Pancreas (tissue), 10 donors: ENCODE measurements around the gene PLA2G3. TPM values are rescaled to one million over a fixed set of nuclear protein-coding genes. Genes with fewer than 3 reads are reported as not detected.
A peak's percentile ranks its signal among the peaks of the same experiment; 100 is the strongest.
"Not testable (repeated sequence)": the region's sequence is repeated elsewhere in the genome, so short reads cannot be mapped to it uniquely, and the experiment has no call there.

Experiments used
- ATAC-seq, 4 donors: fragments of 200-7000 bp; cut with Tn5 transposase; one replicate each; pipeline versions ENCODE4 v1.8.0 to v1.9.1; 2020; ENCODE audit warnings: mild to moderate bottlenecking in 4 of 4, moderate library complexity in 4 of 4
- DNase-seq, 6 donors: peaks; one replicate each; pipeline ENCODE4 v3.0.0-alpha.2; 2020
- FAIRE-seq: peaks from 2 replicates; lab custom pipeline; 2012; peaks lifted over from hg19 to GRCh38; lab: Jason Lieb, UNC
- H3K27ac ChIP-seq, 4 donors: fragments of 200-600 bp; sonication (generic); 1 replicate in 3 of 4; 2 replicates in 1 of 4; pipeline versions ENCODE4 v1.5.0 to v1.8.0; 2020
- H3K27me3 ChIP-seq, 4 donors: fragments of 200-600 bp; one replicate each; pipeline ENCODE4 v1.8.0; 2021
- H3K36me3 ChIP-seq, 3 donors: fragments of 200-600 bp; sonication (generic) in 1 of 3; one replicate each; pipeline versions ENCODE4 v1.5.0 to v1.8.0; 2020 to 2021
- H3K4me1 ChIP-seq, 3 donors: fragments of 200-600 bp; one replicate each; pipeline ENCODE4 v1.8.0; 2021
- H3K4me3 ChIP-seq, 4 donors: fragments of 200-600 bp; sonication (generic) in 2 of 4; one replicate each; pipeline versions ENCODE4 v1.5.0 to v1.8.0; 2020 to 2021
- H3K9me3 ChIP-seq, 4 donors: fragments of 200-600 bp; one replicate each; pipeline ENCODE4 v1.8.0; 2021
- WGBS, 2 donors: extraction: QIAGEN DNeasy Blood & Tissue Kit; methylation state at CpG; one replicate each; pipeline ENCODE4 v1.1.7; 2013; 5-methylcytosine and 5-hydroxymethylcytosine counted together
- intact Hi-C, 3 donors: fragments of 100-400 bp; cut with DNase I; formaldehyde crosslinking; loops; one replicate each; pipeline versions ENCODE4 v1.11.1 to v1.14.2; 2022
- polyA plus RNA-seq, 2 donors: library from polyadenylated mRNA; stranded (reverse); fragments of 200-250 nt; gene quantifications; one replicate each; pipeline ENCODE4 v1.2.3, GENCODE V29; 2013
- total RNA-seq, 6 donors: library from RNA; stranded (reverse); fragmentation: NEBNext Ultra II Directional in 4 of 6; extraction: Animal tissue kit (Norgen Biotek cat#: 25700) in 4 of 6; gene quantifications; one replicate each; pipeline versions ENCODE4 v1.2.1 to v1.2.4, GENCODE V29; 2021 to 2023
- TF ChIP-seq, protein P1 (sequence below), 4 donors: fragments of 200-600 bp; sonication (generic) in 3 of 4; IDR thresholded peaks; one replicate each; pipeline versions ENCODE4 v1.5.0 to v1.8.0; 2021; ENCODE audit warnings: antibody characterized with exemption in 4 of 4
- donor health status: healthy with polysubstance abuse.
- donor health status: DM: no; HTN: no; CAD: no; lungs with moderate emphysema.
- donor health status: DM: no; HTN: no; CAD: no.
- donor health status: control.
- donor health status: control.
- donor health status: Bipolar disorder and iron deficiency.
- donor health status: DM: yes; HTN: yes; CAD: no.
- donor health status: DM: no; HTN: no; CAD: no.
- donor health status: DM: no; HTN: no; CAD: no.
- donor health status: DM: yes; HTN: yes; CAD: no.

PLA2G3 gene
- total and polyA plus RNA-seq, 8 donors: 0.02 TPM; not detected in 7

DNA sequence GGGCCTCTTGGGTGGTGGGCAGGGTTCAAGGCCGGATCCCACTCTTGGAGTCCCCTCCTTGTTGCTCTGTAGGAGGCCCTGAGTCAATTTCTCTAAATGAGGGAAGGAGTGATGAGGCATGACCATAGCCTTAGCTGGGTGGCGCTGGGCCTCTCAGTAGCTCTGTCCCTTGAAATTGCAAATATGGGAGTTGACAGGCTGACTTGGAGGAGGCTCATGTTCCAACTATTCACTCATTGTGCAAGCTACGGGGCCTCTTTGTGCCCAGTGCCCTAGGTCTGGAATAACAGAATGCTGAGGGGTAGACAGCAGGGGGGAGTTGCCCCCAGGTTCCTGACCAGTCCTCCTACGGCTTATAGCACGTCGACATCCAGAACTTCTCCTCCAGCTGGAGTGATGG lies 40.9 kb downstream of the PLA2G3 start:
- no peak for FAIRE-seq
- intact Hi-C loops: no loop called here

DNA sequence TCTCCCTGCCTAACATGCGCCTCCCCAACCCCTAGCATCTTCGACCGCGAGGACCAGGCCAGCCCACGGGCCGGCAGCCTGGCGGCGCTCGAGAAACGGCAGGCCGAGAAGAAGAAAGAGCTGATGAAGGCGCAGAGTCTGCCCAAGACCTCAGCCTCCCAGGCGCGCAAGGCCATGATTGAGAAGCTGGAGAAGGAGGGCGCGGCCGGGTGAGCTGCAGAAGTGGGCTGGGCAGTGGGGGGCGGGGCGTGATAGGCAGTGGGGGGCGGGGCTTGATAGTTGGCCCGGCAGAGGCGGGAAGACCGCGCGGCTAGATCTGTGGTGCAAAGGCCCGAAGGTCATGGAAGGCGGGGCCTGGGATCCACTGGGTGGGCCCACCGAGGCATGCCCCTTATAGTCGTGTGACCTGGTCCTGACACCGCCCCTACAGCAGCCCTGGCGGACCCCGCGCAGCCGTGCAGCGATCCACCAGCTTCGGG lies 41.6 kb downstream of the PLA2G3 start:
- H3K4me1 ChIP-seq: no peaks in the 10 kb centered on the region
- peak in 1 of 4 donors; percentile 7 for ATAC-seq
- FAIRE-seq: no peak
- H3K4me3 ChIP-seq: no peak overlapping the region
- H3K36me3 ChIP-seq: peaks cover 0 to 62% (median 17%) of the 10 kb centered on the region in 3 donors
- 85 to 90% methylated on average over 26 to 36 of the region's 36 CpGs for WGBS, 2 donors
- H3K27me3 ChIP-seq: no peaks in the 10 kb centered on the region
- no peak overlapping the region for H3K27ac ChIP-seq
- DNase-seq: peak in 3 of 6 donors; percentile 17 to 75 (median 41)
- no peaks in the 10 kb centered on the region for H3K9me3 ChIP-seq
- intact Hi-C loops: no loop called here
- TF ChIP-seq, protein P1, sequence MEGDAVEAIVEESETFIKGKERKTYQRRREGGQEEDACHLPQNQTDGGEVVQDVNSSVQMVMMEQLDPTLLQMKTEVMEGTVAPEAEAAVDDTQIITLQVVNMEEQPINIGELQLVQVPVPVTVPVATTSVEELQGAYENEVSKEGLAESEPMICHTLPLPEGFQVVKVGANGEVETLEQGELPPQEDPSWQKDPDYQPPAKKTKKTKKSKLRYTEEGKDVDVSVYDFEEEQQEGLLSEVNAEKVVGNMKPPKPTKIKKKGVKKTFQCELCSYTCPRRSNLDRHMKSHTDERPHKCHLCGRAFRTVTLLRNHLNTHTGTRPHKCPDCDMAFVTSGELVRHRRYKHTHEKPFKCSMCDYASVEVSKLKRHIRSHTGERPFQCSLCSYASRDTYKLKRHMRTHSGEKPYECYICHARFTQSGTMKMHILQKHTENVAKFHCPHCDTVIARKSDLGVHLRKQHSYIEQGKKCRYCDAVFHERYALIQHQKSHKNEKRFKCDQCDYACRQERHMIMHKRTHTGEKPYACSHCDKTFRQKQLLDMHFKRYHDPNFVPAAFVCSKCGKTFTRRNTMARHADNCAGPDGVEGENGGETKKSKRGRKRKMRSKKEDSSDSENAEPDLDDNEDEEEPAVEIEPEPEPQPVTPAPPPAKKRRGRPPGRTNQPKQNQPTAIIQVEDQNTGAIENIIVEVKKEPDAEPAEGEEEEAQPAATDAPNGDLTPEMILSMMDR (IDR thresholded peaks at IDR 0.05): no peak

More for the DNA sequence above, 40.9 kb downstream of the PLA2G3 start:
- Histone ChIP-seq H3K36me3 (peaks cover 0 to 60% (median 17%) of the 10 kb centered on the region in 3 donors), H3K27me3 (no peaks in the 10 kb centered on the region), H3K27ac (no peak overlapping the region), H3K4me3 (no peak overlapping the region), H3K9me3 (no peaks in the 10 kb centered on the region), H3K4me1 (no peaks in the 10 kb centered on the region)
- TF ChIP-seq, protein P1 (IDR thresholded peaks at IDR 0.05): no peak
- ATAC-seq (no peak), DNase-seq (no peak)
- 93 to 98% methylated on average over 6 of the region's 6 CpGs for WGBS, 2 donors

DNA sequence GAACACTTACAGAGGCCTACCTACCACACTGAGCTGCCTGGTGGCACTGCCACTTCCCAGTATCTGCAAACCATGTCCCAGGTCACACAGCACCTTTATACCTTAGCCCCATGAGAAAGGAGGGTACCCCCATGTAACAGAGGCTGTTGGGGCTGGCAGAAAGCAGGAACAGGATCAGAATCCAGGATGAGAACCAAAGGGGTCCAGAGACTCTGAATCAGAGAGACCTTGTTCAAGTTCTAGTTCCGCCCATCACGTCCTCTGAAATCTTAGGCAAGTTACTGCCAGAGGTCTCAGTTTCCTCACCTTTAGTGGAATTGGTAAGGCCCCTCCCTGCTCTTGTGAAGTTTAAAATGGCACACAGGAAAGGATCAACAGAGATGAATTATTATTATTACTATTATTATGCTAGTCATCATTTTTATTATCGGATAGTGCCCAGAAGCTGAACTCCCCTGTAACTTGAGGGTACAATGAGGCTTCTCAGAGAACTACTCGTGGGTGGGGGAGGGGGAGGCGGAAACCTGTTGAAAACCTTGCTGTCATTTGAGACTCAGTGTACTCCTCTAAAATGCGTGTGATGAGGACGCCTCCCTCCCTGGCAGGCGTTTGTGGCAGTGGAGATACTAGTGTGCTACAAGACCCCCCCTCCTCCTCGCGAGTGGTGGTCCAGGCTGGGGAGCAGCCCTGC lies 42.2 kb downstream of the PLA2G3 start:
- no peak overlapping the region for H3K27ac ChIP-seq
- no peaks in the 10 kb centered on the region for H3K9me3 ChIP-seq
- intact Hi-C loops: no loop called here
- no peak for FAIRE-seq
- TF ChIP-seq, protein P1 (IDR thresholded peaks at IDR 0.05): no peak
- H3K27me3 ChIP-seq: no peaks in the 10 kb centered on the region
- no peak for ATAC-seq
- no peak overlapping the region for H3K4me3 ChIP-seq
- peaks cover 0 to 62% (median 17%) of the 10 kb centered on the region in 3 donors for H3K36me3 ChIP-seq
- H3K4me1 ChIP-seq: no peaks in the 10 kb centered on the region
- WGBS, 2 donors: 90 to 92% methylated on average over 10 of the region's 10 CpGs
- no peak for DNase-seq

DNA sequence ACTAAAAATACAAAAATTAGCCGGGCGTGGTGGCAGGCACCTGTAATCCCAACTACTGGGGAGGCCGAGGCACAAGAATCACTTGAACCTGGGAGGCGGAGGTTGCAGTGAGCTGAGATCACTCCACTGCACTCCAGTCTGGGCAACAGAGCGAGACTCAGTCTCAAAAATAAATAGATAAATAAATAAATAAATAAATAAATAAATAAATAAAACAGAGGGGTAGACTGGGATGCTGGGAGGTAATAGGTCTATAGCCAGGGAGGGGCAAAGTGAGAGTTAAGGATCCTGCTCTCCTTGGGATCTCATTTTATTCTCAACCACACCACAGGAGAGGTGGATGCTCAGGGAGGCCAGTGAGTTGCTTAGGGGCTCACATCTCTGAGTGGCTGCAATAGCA lies 42.8 kb downstream of the PLA2G3 start:
- H3K9me3 ChIP-seq, H3K27me3 ChIP-seq, H3K4me1 ChIP-seq, FAIRE-seq, H3K4me3 ChIP-seq, ATAC-seq, intact Hi-C loops, DNase-seq, H3K27ac ChIP-seq: not testable (repeated sequence)
- 98 to 99% methylated on average over 5 of the region's 5 CpGs for WGBS, 2 donors
- peaks cover 0 to 68% (median 17%) of the 10 kb centered on the region in 3 donors for H3K36me3 ChIP-seq

DNA sequence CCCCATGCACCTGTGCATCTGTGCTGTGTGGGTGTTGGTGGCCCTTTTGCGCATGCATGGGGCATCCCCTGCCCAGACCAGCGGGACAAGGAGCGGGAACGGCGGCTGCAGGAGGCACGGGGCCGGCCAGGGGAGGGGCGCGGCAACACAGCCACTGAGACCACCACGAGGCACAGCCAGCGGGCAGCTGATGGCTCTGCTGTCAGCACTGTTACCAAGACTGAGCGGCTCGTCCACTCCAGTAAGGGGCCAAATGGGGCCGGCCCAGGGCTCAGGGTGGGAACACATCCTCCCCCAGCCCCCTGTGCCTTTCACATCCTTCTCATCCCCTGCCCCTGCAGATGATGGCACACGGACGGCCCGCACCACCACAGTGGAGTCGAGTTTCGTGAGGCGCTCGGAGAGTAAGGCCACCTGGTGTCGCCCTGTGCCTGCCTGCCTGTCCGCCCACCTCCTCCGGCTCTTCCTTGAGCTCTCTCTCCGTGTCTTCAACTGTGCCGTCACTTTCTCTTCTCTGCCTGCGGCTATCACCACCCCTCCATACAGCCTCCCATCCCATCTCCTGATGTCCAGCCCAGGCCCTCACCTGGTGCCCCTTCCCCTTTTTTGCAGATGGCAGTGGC lies 43.5 kb downstream of the PLA2G3 start:
- no peaks in the 10 kb centered on the region for H3K4me1 ChIP-seq
- no peak for FAIRE-seq

More for the DNA sequence above, 43.5 kb downstream of the PLA2G3 start:
- intact Hi-C loops: no loop called here
- Histone ChIP-seq H3K27me3 (no peaks in the 10 kb centered on the region), H3K9me3 (no peaks in the 10 kb centered on the region), H3K4me3 (no peak overlapping the region), H3K36me3 (peaks cover 0 to 76% (median 18%) of the 10 kb centered on the region in 3 donors), H3K27ac (no peak overlapping the region)
- DNase-seq (peak in 2 of 6 donors; percentile 21 to 71), ATAC-seq (no peak)
- TF ChIP-seq, protein P1 (IDR thresholded peaks at IDR 0.05): no peak
- WGBS, 2 donors: 93% methylated on average over 22 to 27 of the region's 27 CpGs
